ENCODE data around the gene AGBL1.

Gene AGBL1

GRCh38 chr15:86316726-86317383 lies 237.2 kb downstream of the AGBL1 start:
- TF ChIP-seq CTCF (IDR thresholded peaks at IDR 0.05; ENCODE audit: low read depth, low read length), result no peak
- no peak overlapping the region for H3K4me3 ChIP-seq (ENCODE audit: low read depth, low read length)

- H3K4me3 ChIP-seq (ENCODE audit: low read depth, low read length), result no peak overlapping the region
- TF ChIP-seq CTCF (IDR thresholded peaks at IDR 0.05; ENCODE audit: low read depth, low read length), result no peak
These were observed 237.7 kb downstream of the AGBL1 start for GRCh38 chr15:86317384-86317740.

GRCh38 chr15:86322629-86323028 lies 243.0 kb downstream of the AGBL1 start:
- H3K4me3 ChIP-seq (ENCODE audit: low read depth, low read length), result no peak overlapping the region
- TF ChIP-seq CTCF (IDR thresholded peaks at IDR 0.05; ENCODE audit: low read depth, low read length), result no peak

DNA sequence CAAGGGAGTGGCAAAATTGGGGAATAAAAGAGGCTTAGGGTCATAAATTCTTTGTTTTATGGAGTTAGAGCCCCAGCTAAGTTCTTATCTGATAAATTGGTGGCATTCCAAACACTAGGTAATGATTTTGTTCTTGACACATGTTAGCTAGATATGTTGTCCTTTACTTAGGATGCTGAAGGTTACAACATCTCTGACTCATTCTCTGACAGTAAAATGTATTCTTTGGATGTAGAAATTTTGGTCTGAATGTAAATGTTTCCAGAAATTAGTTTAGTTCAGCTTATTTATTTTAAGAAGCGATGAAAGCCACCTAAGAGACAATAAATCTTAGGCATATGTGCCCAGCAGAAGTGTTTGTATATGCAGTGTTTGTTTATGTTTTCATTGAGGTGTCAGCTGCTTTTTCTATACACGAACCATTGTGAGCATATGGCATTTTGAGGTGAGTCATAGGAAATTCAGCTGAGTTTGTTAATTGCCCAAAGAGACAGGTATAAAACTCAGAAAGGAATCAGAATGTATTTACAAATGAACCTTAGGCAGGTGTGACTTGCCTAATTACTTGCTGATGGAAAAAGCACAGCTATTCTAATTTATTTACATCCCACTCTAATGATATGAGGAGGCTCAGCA lies 247.7 kb downstream of the AGBL1 start:
- no peak overlapping the region for H3K4me3 ChIP-seq (ENCODE audit: low read depth, low read length)
- no peak for TF ChIP-seq CTCF (IDR thresholded peaks at IDR 0.05; ENCODE audit: low read depth, low read length)

- no peak for TF ChIP-seq CTCF (IDR thresholded peaks at IDR 0.05; ENCODE audit: low read depth, low read length)
- no peak overlapping the region for H3K4me3 ChIP-seq (ENCODE audit: low read depth, low read length)
These were observed 249.0 kb downstream of the AGBL1 start for GRCh38 chr15:86328658-86329057.

DNA sequence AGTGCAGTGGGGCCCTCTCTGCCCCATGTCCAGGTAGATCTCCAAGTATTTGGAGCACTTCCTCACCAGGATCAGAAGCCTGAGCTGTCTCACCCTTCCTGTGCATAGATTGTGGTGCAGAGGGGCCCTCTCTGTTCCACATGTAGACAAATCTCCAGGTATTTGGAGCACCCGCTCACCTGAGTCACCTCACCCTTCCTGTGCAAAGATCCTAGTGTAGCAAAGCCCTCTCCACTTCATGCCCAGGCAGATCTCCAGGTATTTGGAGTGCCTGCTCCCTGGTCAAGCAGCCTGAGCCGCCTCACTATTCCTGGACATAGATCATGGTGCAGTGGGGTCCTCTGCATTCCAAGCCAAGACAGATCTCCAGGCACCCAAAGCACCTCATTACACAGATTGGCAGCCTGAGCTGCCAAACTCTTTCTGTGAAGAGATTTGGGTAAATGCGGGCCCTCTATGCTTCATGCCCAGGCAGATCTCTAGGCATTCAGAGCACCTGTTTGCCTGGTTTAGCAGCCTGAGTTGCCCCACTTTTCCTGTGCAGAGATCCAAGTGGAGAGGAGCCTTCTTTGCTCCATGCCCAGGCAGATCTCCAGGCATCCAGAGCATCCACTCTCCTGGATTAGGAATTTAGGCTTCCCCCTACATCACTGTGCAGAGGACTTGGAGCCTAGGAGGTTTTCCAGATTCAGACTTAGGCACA lies 249.8 kb downstream of the AGBL1 start:
- no peak for TF ChIP-seq CTCF (IDR thresholded peaks at IDR 0.05; ENCODE audit: low read depth, low read length)

DNA sequence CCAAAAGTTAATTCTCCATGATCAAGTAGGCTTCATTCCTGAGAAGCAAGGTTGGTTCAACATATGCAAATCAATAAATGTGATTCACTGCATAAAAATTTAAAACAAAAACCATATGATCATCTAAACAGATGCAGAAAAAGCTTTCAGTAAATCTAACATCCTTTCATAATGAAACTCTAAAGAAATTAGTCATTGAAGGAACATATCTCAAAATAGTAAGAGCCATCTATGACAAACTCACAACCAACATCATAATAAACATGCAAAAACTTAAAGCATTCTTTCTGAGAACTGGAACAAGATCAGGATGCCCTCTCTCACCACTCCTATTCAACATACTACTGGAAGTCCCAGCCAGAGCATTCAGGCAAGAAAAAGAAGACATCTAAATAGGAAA lies 254.1 kb downstream of the AGBL1 start:
- no peak for TF ChIP-seq CTCF (IDR thresholded peaks at IDR 0.05; ENCODE audit: low read depth, low read length)
- H3K4me3 ChIP-seq (ENCODE audit: low read depth, low read length), result no peak overlapping the region

More for the DNA sequence above, 249.8 kb downstream of the AGBL1 start:
- no peak overlapping the region for H3K4me3 ChIP-seq (ENCODE audit: low read depth, low read length)

All from WI38 (cell line).